GM19035 (cell line): Measurements from ENCODE around the gene SLC22A4.

ENCODE experiments used
- ATAC-seq: cut with Tn5 transposase; IDR thresholded peaks from one replicate; pipeline ENCODE4 v1.9.1; 2021; ENCODE audit not compliant: unreplicated experiment

SLC22A4 gene

DNA sequence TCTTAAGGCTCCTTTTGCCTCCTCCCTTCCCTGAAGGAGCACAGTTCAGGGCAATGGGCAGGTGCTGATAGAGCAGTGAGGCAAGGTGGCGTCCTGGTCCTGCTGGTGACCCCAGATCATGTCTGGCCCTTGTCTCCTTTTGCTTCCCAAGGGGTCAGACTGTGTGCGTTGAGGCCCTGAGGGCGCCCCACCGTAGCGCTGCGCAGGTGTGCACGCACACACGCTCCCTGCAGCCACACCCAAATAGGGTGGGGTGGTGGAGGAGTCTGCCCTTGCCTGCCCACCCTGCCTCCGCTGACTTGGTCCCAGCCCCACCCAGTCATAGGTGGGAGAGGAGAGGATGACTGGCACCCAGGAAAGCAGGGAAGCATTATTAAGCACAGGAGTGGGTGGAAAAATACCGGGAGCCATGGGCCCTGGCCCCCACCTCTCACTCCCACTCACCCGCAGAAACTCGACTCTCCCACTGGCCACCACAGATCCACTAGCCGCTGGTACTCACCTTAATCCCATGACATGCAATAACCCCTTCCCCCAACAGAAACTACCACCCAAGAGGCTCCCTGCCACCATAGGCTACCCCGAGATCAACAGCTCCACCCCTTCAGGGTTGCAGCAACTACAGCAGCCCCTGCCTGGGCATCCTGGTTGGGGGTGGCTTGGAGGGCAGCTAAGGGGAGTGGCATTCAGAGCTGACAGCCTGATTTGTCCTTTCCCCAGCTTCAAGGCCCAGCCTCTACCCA lies 20.0 kb upstream of the SLC22A4 start:
- ATAC-seq, result no peak

GRCh38 chr5:132275367-132276220 lies 18.6 kb upstream of the SLC22A4 start:
- ATAC-seq, result no peak

- no peak for ATAC-seq
These were observed 16.9 kb upstream of the SLC22A4 start for GRCh38 chr5:132277256-132277655.

- ATAC-seq, result no peak
These were observed 16.0 kb upstream of the SLC22A4 start for GRCh38 chr5:132277971-132278853.

DNA sequence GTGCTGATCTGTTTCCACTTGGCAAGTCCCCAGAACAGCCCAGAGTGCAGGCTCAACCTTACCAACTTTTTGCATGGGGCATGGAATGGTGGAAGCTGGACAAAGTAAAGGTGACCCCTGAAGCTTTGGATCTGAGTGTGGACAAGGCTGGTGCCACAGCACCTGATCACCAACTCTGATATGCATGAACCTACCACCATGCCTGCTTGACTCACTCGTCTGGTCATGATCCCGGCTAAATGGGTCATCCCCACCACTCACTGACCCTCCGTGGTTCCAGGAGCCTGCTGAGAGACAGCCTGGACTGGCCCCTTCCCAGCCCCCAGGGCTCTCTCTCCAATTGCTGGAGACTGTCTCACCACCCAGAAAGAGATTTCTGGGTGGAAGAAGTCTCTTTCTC lies 14.4 kb upstream of the SLC22A4 start:
- ATAC-seq, result no peak

GRCh38 chr5:132280371-132281240 lies 13.6 kb upstream of the SLC22A4 start:
- no peak for ATAC-seq

DNA sequence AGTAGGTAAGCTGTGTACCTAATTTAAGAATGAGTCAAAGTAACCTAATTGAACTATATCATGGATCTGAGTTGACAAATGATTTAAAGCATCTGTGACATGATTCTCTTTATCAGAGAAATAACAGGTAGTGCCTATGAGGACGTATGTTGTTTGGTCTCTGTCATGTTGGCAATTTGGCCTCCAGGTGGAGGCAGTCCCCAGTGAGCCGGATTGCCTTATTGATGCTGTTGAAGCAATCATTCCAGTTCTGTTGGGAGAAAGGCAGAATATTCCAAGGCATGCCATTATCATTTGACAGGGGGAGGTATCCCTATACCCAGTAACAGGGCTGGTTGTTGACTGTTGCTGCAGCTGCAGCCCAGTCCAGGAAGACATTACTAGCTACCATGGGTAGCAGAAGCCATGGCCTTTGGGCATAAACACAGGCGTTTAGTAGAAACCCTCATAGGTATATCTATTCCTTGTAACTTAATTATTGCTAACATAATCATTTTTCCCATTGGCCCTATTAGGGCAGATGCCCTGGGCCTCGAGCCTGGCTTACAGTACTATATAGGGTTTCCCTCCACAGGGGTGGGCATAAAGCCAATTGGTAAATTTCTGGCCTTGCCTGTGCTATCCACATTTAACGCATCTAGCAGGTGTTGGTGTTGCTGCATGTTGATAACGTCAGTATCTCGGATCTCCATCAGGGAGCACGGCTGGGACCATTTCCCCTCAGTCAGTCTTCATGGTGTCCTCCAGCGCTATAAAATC lies 12.2 kb upstream of the SLC22A4 start:
- ATAC-seq, result no peak

- no peak for ATAC-seq
These were observed 10.7 kb upstream of the SLC22A4 start for GRCh38 chr5:132283423-132284043.

DNA sequence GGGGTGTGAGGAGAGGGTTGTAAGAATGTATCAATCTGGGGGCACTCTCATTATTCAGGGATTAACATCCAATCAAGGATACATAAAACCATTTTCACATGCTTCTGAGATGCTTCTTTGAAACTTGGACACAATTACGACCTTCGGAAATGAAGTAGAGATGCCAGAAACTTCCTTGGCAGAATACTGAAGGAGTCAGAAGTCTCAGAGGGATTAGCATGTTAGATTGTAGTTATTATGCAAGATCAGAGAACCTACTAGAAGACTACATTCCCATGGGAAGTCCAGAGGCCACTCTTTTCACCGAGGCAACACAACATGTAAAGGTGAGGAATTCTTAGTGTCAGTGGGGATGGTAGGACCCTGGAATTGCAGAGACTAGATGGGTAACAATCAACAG lies 5.1 kb upstream of the SLC22A4 start:
- no peak for ATAC-seq

- ATAC-seq, result no peak
These were observed 3.2 kb upstream of the SLC22A4 start for GRCh38 chr5:132291026-132291425.

GRCh38 chr5:132293066-132293991 lies 865 bp upstream of the SLC22A4 start:
- ATAC-seq, result peak; percentile 40

DNA sequence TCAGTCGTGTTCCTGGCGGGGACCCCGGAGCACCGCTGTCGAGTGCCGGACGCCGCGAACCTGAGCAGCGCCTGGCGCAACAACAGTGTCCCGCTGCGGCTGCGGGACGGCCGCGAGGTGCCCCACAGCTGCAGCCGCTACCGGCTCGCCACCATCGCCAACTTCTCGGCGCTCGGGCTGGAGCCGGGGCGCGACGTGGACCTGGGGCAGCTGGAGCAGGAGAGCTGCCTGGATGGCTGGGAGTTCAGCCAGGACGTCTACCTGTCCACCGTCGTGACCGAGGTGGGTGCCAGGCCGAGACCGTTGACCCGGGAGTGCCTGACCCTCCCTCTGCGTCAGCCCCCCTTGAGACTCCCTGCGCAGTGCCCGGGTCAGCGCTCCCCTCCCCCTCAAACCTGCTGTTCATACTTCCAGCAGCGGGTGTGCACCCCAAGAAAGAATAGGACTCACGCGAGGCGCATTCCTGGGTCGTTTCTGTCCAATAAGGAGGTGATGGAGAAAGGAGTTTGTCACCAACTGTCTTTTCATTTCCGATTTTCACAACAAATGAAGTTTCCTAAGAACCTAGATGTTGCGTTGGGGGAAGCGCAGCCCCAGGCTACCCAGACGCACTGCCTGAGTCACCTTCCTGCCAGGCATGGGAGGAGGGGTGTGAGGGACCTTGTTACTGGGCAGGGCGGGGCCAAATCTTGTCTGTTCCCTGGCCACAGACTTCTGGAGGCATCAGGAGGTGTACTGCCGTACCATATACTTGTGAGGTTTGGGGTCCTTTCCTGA lies 722 bp downstream of the SLC22A4 start:
- peak; percentile 27 for ATAC-seq

DNA sequence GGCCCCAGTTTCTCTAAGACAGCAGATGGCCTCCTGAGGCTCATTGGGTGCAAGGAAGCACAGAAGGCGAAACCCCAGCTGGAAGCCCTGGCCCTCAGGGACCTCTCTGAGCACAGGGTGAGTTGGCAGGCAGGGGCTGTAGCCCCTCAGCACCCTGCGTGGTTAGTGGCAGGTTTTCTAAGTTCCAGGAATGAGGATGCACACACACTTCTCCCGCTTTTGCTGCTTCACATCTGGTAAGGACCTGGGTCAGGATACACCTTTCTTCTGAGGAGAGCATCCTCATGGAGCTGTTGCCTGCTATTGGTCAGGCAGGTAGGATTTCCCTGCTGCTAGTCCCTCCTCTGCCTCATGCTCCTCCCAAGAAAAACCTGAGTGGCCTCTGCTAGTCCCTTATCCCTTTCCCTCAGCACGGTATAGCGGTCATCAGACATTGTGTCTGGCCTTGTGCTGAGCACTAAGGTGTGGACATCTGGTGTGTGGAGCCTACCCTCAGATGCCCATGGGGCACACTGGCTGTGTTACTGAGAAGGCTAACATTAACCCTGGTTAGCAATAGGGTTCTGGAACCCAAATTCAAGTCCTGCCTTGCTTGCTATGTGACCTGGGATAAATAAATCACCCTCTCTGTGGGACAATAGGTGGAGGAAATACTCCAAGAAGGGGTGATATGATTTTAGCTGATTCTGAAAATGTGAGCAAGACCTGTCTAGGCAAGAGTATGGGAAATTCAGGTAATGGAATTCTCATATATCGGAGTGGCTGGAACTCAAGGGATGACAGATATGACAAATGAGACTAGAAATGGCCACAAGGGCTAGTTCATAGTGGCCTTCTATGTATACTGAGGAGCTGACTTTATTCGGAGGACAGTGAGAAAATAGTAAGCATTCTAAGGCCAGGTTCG lies 1.6 kb downstream of the SLC22A4 start:
- no peak for ATAC-seq

- ATAC-seq, result no peak
These were observed 2.3 kb downstream of the SLC22A4 start for GRCh38 chr5:132296412-132297016.

- no peak for ATAC-seq
These were observed 3.2 kb downstream of the SLC22A4 start for GRCh38 chr5:132297211-132297940.
